Skin epidermis (tissue), 12 donors: Measurements from ENCODE around the gene SGTA.

Experiments used
- H3K27ac ChIP-seq, 21 experiments: fragments of 200-600 bp; sonication (generic) in 11 of 21; one replicate each; pipeline ENCODE4 v1.5.0; 2020; ENCODE audit warnings: mild to moderate bottlenecking in 3 of 21, inconsistent platforms in 2 of 21, moderate library complexity in 2 of 21
- H3K4me3 ChIP-seq, 7 experiments: fragments of 200-600 bp; sonication (generic) in 2 of 7; one replicate each; pipeline ENCODE4 v1.5.0; 2020; ENCODE audit warnings: inconsistent platforms in 2 of 7, mild to moderate bottlenecking in 2 of 7, moderate library complexity in 1 of 7

SGTA gene

DNA sequence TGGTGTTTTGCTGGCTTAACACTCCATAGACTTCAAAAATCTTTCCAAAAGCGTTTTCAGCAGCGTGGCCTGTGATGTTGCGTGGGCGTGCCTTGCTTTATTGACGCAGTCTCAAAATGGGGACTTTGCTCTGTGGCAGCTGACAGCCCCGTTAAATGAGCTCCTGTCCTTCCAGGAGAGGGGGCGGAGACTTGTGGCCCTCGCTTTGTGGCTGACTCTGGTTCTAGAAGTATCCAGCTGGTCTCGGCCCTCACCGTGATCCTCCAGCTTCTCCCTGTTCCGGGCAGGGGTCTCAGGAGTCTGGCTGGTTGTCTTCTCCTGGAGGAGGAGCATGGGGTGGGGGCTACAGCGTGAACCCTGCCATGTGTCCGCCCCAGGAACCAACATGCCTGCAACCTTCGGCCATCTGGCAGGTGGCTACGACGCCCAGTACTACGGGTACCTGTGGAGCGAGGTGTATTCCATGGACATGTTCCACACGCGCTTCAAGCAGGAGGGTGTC is 28.2 kb upstream of the SGTA start:
- Histone ChIP-seq H3K27ac (no peak overlapping the region), H3K4me3 (no peak overlapping the region)

DNA sequence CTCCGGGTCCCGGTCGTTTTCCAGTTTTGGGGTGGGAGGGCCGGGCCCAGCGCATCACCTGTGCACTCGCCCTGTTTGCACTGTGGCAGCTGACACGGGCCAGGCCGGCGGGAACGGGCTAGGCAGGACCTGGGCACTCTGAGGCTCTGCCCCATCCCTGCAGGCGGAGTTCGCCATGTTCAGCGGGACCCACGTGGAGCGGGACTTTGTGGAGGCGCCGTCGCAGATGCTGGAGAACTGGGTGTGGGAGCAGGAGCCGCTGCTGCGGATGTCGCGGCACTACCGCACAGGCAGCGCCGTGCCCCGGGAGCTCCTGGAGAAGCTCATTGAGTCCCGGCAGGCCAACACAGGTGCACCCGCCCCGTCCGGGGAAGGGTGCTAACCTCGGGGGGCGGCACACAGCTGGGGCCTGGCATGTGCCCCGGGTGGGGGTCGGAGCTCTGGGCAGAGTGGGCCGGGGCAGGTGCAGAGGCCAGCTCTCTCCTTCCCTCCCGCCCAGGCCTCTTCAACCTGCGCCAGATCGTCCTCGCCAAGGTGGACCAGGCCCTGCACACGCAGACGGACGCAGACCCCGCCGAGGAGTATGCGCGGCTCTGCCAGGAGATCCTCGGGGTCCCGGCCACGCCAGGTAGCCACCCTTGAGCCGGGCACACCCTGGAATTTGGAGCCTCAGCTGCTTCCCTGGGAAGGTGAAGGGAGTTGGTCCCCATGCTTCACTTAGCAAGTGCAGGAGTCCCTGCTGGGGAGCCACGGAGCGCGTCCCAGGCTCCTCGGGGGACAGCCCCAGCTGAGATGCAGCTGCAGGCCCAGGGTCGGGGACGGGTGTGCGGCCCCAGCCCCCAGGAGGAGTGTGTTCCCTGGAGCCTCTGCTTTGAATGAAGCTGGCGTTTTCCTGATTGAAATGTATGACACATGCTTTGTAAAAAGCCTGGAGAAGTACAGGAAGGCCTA is 27.3 kb upstream of the SGTA start:
- Histone ChIP-seq H3K27ac (no peak overlapping the region), H3K4me3 (no peak overlapping the region)

DNA sequence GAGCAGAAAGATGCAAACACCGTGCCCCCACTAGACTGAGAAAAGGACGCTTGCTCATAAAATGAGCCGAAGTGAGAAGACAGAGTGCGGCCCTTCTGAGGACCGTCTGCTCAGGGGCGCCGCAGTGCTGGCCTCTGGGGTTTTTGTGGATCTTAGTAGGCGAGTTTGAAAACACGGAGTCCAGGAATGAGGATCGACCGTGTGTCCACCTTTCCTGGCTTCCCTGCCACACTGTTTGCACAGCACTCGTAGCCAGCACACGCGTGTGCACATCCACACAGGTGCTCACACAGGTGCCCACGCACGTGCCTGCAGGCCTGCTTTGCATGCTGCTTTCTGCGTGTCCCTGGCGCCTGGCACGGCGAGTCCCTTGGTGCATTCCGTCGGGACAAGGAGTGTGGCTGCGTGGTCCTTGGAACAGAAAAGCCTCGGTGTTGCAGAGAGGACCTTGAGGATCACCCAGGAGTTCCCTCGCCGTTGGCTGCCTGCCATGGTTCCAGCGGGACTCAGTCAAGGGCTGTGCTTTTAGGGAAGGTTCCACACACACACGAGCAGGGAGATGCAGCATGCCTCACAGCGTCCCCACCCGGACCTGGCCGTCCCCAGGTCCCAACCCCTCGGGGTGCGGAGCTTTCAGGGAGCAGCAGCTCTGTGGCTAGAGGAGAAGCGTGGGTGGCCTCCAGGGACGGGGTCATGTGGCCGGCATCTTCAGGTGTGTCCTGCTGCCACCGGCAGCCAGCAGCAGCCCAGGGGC is 26.5 kb upstream of the SGTA start:
- no peak overlapping the region for H3K27ac ChIP-seq
- no peak overlapping the region for H3K4me3 ChIP-seq

DNA sequence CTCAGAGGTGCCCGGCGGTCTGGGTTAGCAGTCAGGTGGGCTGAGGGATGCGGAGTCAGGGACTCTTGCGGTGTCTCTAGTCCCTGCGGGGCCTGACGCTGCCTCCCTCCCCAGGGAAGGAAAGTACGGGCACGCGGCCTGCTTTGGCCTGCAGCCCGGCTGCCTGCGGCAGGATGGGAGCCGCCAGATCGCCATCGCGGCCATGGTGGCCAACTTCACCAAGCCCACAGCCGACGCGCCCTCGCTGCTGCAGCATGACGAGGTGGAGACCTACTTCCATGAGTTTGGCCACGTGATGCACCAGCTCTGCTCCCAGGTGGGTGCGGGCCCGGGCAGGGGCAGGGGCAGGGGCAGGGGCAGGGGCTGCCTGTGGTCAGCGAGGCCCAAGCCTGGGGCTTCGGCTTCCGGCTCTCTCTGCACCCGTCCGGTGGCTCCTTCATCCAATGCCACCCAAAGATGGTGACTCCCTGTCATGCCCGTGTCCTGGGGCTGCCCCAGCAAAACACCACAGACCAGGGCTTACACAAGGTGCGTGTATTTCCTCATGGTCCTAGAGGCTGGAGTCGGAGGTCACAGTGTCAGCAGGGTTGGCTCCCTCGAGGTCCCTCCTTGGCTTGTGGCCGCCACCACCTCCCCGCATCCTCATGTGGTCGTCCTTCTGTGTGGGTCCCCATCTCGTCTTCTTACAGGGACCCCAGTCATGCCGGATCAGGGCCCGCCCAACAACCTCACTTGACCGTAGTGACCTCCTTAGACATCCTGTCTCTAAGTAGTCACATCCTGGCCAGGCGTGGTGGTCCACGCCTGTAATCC is 25.3 kb upstream of the SGTA start:
- H3K27ac ChIP-seq, result no peak overlapping the region

DNA sequence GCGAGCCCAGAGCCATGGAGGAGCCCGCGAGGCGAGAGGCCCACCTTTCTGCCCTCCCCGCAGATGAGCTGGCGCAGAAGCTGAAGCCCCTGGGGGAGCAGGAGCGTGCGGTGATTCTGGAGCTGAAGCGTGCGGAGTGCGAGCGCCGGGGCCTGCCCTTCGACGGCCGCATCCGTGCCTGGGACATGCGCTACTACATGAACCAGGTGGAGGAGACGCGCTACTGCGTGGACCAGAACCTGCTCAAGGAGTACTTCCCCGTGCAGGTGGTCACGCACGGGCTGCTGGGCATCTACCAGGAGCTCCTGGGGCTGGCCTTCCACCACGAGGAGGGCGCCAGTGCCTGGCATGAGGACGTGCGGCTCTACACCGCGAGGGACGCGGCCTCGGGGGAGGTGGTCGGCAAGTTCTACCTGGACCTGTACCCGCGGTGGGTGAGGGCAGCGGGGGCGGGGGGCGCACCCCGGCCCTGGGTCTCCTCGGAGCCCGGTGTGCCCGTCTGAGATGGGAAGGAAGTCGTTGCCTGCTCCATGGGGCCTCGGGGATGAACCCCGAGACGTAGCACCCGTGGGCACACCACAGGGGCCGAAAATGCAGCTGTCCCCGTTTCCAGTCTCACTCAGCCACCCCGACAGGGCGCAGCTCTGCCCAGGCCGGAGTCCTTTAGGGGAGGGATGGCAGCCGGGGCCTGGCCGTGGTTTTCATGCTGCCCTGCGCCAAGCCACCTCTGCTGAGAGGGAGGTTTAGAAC is 24.5 kb upstream of the SGTA start:
- H3K27ac ChIP-seq, result no peak overlapping the region

More for the DNA sequence above, 25.3 kb upstream of the SGTA start:
- no peak overlapping the region for H3K4me3 ChIP-seq

DNA sequence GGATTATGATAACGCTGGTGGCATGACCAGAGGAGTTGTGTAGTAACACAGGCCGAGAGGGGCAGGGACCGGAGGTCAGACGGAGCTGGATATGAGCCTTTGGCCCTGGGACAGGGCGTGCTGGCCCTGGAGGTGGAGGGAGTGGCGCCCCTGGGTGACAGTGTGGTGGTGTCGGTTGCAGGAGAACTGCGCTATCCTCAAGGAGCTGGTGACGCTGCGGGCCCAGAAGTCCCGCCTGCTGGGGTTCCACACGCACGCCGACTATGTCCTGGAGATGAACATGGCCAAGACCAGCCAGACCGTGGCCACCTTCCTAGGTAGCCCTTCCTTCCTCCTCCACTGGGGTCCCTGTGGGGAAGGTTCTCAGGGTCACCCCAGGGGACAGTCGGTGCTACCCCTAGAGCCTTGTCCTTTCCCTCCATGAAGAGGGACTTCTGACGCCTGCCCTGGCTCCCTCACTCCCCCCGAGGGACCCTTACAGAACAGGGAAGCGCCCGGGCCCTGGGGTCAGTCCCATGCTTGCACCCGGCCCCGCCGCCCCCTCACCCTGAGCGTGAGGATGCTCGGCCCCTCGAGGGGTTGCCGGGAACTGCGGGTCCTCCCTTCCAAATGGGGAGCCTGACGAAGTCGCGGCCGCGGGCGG is 23.8 kb upstream of the SGTA start:
- no peak overlapping the region for H3K27ac ChIP-seq
- no peak overlapping the region for H3K4me3 ChIP-seq

More for the DNA sequence above, 24.5 kb upstream of the SGTA start:
- H3K4me3 ChIP-seq, result no peak overlapping the region

DNA sequence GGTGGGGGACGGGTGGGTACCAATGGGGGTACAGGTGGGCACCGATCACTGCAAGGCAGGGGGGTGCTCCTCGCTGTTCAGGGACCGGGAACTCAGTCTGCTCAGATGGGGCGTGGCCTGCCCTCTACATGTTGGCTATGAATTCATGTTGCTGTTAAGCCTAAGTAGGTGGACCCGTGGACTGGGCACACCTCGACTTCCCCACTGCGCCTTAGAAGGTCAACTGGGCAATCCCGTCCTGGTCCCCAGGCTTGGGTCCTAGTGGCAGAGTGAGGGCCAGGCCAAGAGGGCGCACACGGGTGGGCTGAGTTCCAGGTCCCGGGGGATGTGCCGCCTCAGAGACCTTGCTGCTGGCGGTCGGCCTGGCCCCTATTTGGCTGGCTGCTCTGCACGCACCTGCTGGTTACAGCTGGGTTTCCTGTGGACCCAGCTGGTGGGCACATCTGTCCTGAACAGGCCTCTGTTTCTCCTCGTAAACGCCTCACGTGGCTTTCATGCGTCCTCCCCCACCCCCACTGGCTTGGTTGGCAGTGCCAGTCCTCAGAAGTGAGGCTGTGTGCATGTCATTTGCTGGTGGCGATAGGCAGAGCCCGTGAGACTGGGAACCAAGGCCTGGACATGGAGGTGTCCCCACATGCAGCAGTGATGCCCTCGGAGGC is 23.0 kb upstream of the SGTA start:
- Histone ChIP-seq H3K27ac (no peak overlapping the region), H3K4me3 (no peak overlapping the region)

DNA sequence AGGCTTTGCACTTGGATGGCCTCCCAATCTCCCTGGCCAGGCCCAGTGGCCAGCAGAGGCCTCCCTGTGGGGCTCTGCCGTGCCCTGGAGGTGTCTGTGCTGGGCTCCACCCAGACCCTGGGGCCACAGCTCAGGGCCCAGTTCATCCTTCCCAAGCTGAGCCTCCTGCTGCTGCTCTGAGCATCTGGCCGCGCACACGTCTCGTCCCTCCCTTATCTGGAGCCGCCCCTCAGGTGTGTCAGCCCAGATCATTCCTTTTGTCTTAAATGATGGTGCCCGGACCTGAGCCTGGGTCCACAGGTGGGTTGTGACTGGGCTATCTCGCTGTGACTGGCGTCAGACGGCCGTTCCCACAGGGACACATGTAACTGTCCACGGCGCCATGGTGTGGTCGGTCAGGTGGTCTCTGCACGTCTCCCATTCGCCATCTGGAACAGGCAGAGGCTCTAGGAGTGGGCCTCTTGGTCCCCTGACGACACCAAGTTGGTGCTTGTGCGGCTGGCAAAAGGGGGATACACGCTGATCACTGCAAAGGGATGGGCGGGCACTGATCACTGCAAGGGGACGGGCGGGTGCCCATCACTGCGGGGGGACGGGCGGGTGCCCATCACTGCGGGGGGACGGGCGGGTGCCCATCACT is 22.3 kb upstream of the SGTA start:
- no peak overlapping the region for H3K4me3 ChIP-seq
- H3K27ac ChIP-seq, result no peak overlapping the region

DNA sequence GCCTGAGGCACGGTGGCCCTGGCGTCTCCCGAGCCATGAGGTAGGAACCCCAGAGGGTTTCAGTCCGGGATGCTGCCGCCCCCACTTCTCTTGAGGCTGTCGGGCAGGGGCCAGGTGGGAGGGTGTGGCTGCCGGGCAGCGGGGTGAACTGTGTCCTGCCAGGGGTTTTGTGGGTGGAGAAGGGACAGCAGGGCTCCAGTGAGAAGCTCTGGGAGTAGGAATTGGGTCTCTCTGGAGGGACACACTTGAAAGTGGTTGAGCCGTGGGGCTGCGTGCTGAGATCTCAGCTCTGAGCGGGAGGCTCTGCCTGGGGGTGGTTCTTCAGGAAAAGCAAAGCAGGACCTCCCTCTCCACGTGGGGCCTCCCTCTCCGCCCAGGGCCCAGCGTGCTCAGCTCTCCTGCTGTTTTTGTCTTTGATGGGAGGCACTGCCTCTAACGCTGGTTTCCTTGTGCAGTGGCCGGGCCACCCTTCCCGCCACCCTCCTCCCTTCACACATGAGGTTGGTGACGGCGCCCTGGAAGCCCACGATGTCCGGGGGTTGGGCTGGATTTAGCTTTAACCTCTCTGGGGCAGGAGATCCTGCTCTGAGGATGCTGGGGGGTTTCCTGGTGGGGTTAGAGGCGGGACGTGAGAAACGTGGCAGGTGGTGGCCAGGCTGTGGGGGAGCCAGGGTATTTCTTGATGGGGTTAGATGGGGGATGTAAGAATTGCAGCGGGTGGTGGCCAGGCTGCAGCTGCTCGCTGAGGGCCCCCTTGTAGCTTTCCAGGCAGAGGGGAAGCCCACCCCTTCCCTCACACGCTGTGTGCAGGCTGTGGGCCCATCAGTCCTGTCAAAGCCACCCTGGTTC is 21.3 kb upstream of the SGTA start:
- Histone ChIP-seq H3K4me3 (no peak overlapping the region), H3K27ac (no peak overlapping the region)

DNA sequence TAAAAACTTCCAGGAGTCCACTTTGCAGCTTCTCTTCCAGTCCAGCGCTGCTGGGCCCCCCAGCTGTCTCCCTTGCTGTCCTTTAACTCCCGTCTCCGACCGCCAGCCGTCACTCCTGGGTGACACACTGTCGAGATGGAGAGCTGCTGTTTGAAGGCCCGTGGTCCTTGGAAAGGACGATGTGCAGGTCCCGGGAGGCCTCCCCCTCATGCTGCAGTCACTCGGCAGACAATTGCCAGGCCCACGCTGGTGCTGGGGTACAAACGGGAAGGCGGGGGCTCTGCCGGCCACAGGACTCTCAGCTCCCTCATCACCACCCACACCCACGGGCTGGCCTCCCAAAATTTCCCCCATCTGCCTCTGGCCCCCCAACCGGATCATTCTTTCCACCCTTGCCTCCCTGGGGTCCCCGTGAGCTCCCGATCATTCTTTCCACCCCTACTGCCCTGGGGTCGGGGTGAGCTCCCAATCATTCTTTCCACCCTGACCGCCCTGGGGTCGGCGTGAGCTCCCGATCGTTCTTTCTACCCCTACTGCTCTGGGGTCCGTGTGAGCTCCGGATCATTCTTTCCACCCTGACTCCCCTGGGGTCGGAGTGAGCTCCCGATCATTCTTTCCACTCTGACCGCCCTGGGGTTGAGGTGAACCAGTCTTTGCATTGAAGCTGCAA is 20.5 kb upstream of the SGTA start:
- Histone ChIP-seq H3K27ac (no peak overlapping the region), H3K4me3 (no peak overlapping the region)

DNA sequence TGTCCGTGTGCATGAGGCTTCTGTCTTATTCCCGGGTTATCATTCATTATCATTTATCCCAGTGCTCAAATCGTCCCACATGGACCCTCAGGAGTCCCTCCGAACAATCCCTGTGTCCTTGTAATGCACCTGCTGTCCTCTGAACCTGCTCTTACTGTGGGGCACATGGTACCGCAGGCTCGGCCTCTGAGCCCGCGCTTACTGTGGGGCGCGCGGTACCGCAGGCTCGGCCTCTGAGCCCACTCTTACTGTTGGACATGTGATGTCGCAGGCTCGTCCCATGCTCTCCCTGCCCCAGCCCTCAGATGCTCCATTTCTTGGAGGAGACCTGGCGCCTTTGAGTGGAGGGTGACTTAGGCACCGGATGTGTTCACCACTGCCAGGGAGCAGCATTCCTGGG is 19.8 kb upstream of the SGTA start:
- Histone ChIP-seq H3K27ac (no peak overlapping the region), H3K4me3 (no peak overlapping the region)

DNA sequence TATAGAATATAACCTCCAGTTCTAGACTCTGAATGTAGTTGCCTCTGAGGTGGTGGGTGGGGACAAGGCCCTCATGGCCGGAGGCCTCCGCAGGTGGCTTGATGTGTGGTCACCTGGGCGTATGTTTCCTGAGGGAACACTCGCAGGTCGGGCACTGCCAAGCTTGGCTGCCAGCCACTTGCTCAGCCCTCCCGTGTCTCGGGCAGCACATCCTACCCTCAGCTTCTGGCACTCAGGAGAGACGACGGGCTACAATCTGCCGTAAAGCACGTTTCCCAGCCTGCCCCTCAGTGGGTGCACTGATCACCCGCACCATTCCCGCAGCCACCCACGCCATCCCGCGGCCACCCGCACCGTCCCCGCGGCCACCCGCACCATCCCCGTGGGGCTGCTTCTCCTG is 17.4 kb upstream of the SGTA start:
- Histone ChIP-seq H3K27ac (no peak overlapping the region), H3K4me3 (no peak overlapping the region)

DNA sequence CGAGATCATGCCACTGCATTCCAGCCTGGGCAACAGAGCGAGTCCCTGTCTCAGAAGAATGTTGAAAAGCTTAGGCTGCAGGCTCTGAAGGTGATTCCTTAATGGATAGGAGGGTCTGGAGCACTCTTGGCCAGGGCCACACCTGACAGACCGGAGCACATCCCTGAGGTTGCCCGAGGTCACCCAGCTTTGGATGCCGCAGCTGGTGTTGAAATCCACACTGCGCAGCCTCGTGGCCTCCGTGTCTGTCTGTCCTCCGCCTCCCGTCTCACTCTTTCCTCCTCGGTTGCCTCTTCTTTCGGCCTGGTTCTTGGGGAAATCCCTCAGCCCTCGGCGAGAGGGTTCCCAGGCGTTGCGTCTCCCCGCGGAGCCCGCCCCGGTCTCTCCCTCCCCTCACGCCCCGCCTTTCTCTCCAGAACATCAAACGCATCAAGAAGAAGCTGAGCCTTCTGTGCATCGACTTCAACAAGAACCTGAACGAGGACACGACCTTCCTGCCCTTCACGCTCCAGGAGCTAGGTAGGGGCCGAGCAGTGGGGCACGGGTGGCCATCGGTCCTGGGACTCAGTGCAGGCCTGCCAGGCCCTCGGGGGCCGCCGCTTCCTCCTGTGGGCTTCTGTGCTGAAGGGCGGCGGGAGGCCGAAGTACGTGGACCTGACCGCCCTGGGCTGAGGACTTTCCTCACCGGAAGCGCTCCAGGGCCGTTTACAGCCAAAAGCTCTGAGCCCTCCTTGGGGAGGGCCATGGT is 16.4 kb upstream of the SGTA start:
- H3K27ac ChIP-seq, result no peak overlapping the region
- H3K4me3 ChIP-seq, result no peak overlapping the region

DNA sequence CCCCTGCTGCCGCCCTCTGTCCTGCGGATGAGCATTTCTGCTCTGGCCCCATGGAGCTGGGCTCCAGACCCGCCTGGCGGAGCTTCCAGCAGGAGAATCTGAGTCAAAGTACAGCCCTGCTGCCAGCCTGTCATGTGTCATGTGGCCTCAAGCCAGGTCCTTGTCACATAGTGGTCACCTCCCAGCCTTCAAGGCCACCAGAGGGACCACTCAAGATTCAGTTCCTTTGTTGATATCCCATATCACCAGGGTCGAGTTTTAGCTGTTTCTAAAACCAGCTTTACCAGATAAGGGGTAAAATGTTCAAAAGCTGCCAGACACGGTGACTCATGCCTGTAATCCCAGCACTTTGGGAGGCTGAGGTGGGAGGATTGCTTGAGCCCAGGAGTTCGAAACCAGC is 15.7 kb upstream of the SGTA start:
- no peak overlapping the region for H3K27ac ChIP-seq
- no peak overlapping the region for H3K4me3 ChIP-seq

DNA sequence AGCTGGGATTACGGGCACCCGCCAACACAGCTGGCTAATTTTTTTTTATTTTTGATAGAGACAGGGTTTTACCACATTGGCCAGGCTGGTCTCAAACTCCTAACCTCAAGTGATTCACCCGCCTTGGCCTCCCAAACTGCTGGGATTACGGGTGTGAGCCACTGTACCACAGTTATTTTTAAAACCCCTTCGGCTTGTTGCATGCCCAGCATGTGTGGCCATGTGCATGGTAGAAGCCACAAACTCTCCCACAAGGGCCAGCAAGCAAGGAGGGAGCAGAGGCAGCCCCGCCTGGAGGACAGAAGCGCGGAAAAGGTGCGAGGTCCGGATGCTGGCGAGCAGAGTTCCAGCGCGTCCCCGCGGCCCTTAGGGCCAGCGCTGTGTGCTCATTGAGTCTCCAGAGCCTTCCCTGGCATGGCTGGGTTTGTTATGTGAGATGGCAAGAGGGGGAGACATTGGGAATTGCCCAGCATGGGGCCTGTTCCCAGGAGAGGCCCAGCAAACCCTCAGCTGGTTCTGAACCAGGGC is 15.1 kb upstream of the SGTA start:
- Histone ChIP-seq H3K4me3 (no peak overlapping the region), H3K27ac (no peak overlapping the region)

DNA sequence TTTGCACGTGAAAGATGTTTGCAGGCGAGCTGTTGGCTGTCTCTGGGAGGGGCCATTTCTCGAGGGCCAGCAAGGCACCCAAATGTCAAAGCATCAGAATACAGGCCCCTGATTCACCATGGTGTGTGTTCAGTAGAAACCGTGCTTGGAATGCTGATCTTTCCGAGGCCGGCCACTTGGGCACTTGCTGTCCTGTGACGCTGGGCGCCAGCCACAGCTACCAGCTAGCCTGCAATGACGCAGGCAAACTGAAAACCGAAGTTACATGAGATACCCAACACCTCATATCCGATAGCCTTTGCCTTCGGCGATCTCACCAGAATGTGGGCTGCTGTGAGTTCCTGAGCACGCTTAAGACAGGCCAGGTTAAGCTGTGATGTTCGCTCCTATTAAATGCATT is 14.2 kb upstream of the SGTA start:
- no peak overlapping the region for H3K4me3 ChIP-seq
- H3K27ac ChIP-seq, result no peak overlapping the region
